ENCODE data around the gene RAP2A. TPM values are rescaled to one million over a fixed set of nuclear protein-coding genes. Genes with fewer than 3 reads are reported as not detected.
A peak's percentile ranks its signal among the peaks of the same experiment; 100 is the strongest.

Gene RAP2A
- total and polyA plus RNA-seq, 4 donors: 7.5 to 46.0 (median 23.7) TPM

GRCh38 chr13:97387890-97388289 is 46.1 kb upstream of the RAP2A start:
- DNase-seq (no peak), ATAC-seq (ENCODE audit: insufficient read depth, low FRiP score) (no peak)
- peak overlapping the region in 1 of 2 donors; percentile 75 for H3K27ac ChIP-seq (ENCODE audit: low read depth in 1 of 2, low read length in 1 of 2)
- no peak overlapping the region for H3K4me3 ChIP-seq
- no peak overlapping the region for H3K9ac ChIP-seq (ENCODE audit: insufficient read depth in 1 of 2, low read length in 2 of 2)
- H3K4me1 ChIP-seq (ENCODE audit: control insufficient read depth in 5 of 5, insufficient read depth in 5 of 5, low read length in 5 of 5): peaks cover 0 to 10% (median 4%) of the 10 kb centered on the region in 5 donors
- 61 to 79% methylated on average over 1 of the region's 1 CpG for WGBS, 2 donors
- no peak for TF ChIP-seq CTCF (IDR thresholded peaks at IDR 0.05; ENCODE audit: control extremely low read depth, extremely low read depth)
- H3K36me3 ChIP-seq (ENCODE audit: control insufficient read depth in 4 of 4, insufficient read depth in 4 of 4, low read length in 4 of 4): peaks cover 3 to 41% (median 16%) of the 10 kb centered on the region in 4 donors
- H3K27me3 ChIP-seq (ENCODE audit: control insufficient read depth in 3 of 3, insufficient read depth in 3 of 3, low read length in 2 of 3): no peaks in the 10 kb centered on the region
- peaks cover 0 to 2% (median 0%) of the 10 kb centered on the region in 4 donors for H3K9me3 ChIP-seq (ENCODE audit: control insufficient read depth in 4 of 4, insufficient read depth in 3 of 4, low read length in 3 of 4)

- ATAC-seq (ENCODE audit: insufficient read depth, low FRiP score) (no peak), DNase-seq (no peak)
- no peak for TF ChIP-seq CTCF (IDR thresholded peaks at IDR 0.05; ENCODE audit: control extremely low read depth, extremely low read depth)
- no peak overlapping the region for H3K4me3 ChIP-seq
- peaks cover 0 to 2% (median 0%) of the 10 kb centered on the region in 4 donors for H3K9me3 ChIP-seq (ENCODE audit: control insufficient read depth in 4 of 4, insufficient read depth in 3 of 4, low read length in 3 of 4)
- no peaks in the 10 kb centered on the region for H3K27me3 ChIP-seq (ENCODE audit: control insufficient read depth in 3 of 3, insufficient read depth in 3 of 3, low read length in 2 of 3)
- no peak overlapping the region for H3K9ac ChIP-seq (ENCODE audit: insufficient read depth in 1 of 2, low read length in 2 of 2)
- peaks cover 3 to 41% (median 15%) of the 10 kb centered on the region in 4 donors for H3K36me3 ChIP-seq (ENCODE audit: control insufficient read depth in 4 of 4, insufficient read depth in 4 of 4, low read length in 4 of 4)
- WGBS, 2 donors: 16 to 57% methylated on average over 3 of the region's 3 CpGs
- peaks cover 0 to 10% (median 4%) of the 10 kb centered on the region in 5 donors for H3K4me1 ChIP-seq (ENCODE audit: control insufficient read depth in 5 of 5, insufficient read depth in 5 of 5, low read length in 5 of 5)
- peak overlapping the region in 1 of 2 donors; percentile 72 for H3K27ac ChIP-seq (ENCODE audit: low read depth in 1 of 2, low read length in 1 of 2)
Measured at GRCh38 chr13:97388373-97388772, 45.6 kb upstream of the RAP2A start.

GRCh38 chr13:97390941-97391600 is 42.9 kb upstream of the RAP2A start:
- H3K4me1 ChIP-seq (ENCODE audit: control insufficient read depth in 5 of 5, insufficient read depth in 5 of 5, low read length in 5 of 5): peaks cover 0 to 6% (median 4%) of the 10 kb centered on the region in 5 donors
- H3K4me3 ChIP-seq: no peak overlapping the region
- no peak overlapping the region for H3K27ac ChIP-seq (ENCODE audit: low read depth in 1 of 2, low read length in 1 of 2)
- no peak overlapping the region for H3K9ac ChIP-seq (ENCODE audit: insufficient read depth in 1 of 2, low read length in 2 of 2)
- H3K9me3 ChIP-seq (ENCODE audit: control insufficient read depth in 4 of 4, insufficient read depth in 3 of 4, low read length in 3 of 4): peaks cover 0 to 2% (median 0%) of the 10 kb centered on the region in 4 donors
- ATAC-seq (ENCODE audit: insufficient read depth, low FRiP score): no peak
- no peak for TF ChIP-seq CTCF (IDR thresholded peaks at IDR 0.05; ENCODE audit: control extremely low read depth, extremely low read depth)
- peaks cover 5 to 34% (median 13%) of the 10 kb centered on the region in 4 donors for H3K36me3 ChIP-seq (ENCODE audit: control insufficient read depth in 4 of 4, insufficient read depth in 4 of 4, low read length in 4 of 4)
- H3K27me3 ChIP-seq (ENCODE audit: control insufficient read depth in 3 of 3, insufficient read depth in 3 of 3, low read length in 2 of 3): no peaks in the 10 kb centered on the region
- 79% methylated on average over 3 of the region's 3 CpGs for whole genome bisulfite sequencing, 2 donors
- DNase-seq: peak in 1 of 3 donors; percentile 35
